ENCODE data around the gene NPPB.

Gene NPPB

DNA sequence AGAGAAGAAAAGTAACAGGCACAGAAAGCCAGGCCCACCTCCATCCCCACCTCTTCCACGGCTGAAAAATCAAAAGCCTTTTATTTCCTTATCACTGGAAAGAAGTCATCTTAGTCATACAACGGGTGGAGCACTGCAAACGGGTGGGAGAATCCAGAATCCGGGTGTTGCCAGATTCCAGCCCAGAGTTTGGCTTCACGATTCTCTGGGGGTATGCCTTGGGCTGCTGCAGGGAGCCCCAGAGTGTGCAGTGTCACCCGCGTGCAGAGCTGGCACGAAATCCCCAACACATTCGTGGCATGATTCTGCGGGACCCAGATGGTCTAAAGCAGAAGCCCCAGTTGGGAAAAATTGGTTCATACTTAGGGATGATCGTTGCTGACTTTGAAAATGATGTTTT lies 8.6 kb downstream of the NPPB start:
- Histone ChIP-seq H3K18ac (ENCODE audit: low read length) (no peak overlapping the region), H3K79me2 (ENCODE audit: control insufficient read depth, insufficient read depth, low read length, poor library complexity) (no peaks in the 10 kb centered on the region), H3K27me3 (ENCODE audit: insufficient read depth, low read length) (no peaks in the 10 kb centered on the region), H3K4me2 (ENCODE audit: low read length) (no peak overlapping the region), H4K91ac (ENCODE audit: low read depth, low read length) (no peak overlapping the region), H3K23ac (ENCODE audit: low read length) (no peak overlapping the region), H3K4ac (ENCODE audit: low read depth, low read length) (no peak overlapping the region), H3K79me1 (ENCODE audit: low read length) (no peaks in the 10 kb centered on the region), H3K36me3 (ENCODE audit: control insufficient read depth in 1 of 2, insufficient read depth in 2 of 2, low read length in 2 of 2) (peaks cover 18 to 20% of the 10 kb centered on the region in 2 experiments), H4K8ac (ENCODE audit: low read depth, low read length) (no peak overlapping the region), H3K9me3 (ENCODE audit: insufficient read depth, low read depth, low read length) (no peaks in the 10 kb centered on the region), H2BK120ac (ENCODE audit: insufficient read depth, low read length, poor library complexity) (no peak overlapping the region), H3K9ac (ENCODE audit: low read length) (no peak overlapping the region), H2BK12ac (ENCODE audit: low read length) (no peak overlapping the region), H3K4me3 (ENCODE audit: low read depth, low read length) (no peak overlapping the region), H3K4me1 (ENCODE audit: control insufficient read depth in 1 of 2, insufficient read depth in 2 of 2, low read length in 2 of 2) (no peaks in the 10 kb centered on the region), H3K27ac (ENCODE audit: low read depth, low read length) (no peak overlapping the region), H2AK5ac (ENCODE audit: low read length) (no peak overlapping the region), H2AFZ (ENCODE audit: insufficient read depth, low read length, poor library complexity) (no peak overlapping the region), H3K14ac (ENCODE audit: low read length) (no peak overlapping the region), H4K12ac (ENCODE audit: low read depth, low read length) (no peak overlapping the region), H2BK5ac (ENCODE audit: low read depth, low read length, poor library complexity) (no peak overlapping the region)
- DNase-seq, result no peak
- WGBS (ENCODE audit: extremely low coverage, insufficient coverage, insufficient read length), result no CpG with 5 or more reads among the region's 11 CpGs

DNA sequence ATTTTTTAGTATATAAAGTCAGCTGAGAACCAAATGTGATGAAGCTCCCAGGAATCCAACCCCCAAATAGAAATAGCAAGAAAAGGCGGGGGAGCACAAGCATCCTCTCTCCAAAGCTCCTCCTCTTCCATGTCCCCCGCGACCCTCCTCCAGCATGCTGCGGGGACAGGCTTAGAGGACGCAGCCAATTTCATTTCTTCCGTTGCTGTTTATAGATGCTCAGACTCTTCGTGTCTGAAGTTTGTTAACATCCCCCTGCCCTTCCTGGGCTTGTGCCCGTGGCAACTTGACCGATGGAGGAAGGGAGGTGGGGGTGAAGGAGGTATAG lies 10.4 kb downstream of the NPPB start:
- Histone ChIP-seq H3K4me2 (ENCODE audit: low read length) (no peak overlapping the region), H3K27ac (ENCODE audit: low read depth, low read length) (no peak overlapping the region), H3K18ac (ENCODE audit: low read length) (no peak overlapping the region), H2BK12ac (ENCODE audit: low read length) (no peak overlapping the region), H3K9ac (ENCODE audit: low read length) (no peak overlapping the region), H3K4me1 (ENCODE audit: control insufficient read depth in 1 of 2, insufficient read depth in 2 of 2, low read length in 2 of 2) (no peaks in the 10 kb centered on the region), H3K4ac (ENCODE audit: low read depth, low read length) (no peak overlapping the region), H2BK120ac (ENCODE audit: insufficient read depth, low read length, poor library complexity) (no peak overlapping the region), H4K8ac (ENCODE audit: low read depth, low read length) (no peak overlapping the region), H4K12ac (ENCODE audit: low read depth, low read length) (no peak overlapping the region), H3K4me3 (ENCODE audit: low read depth, low read length) (no peak overlapping the region), H3K79me2 (ENCODE audit: control insufficient read depth, insufficient read depth, low read length, poor library complexity) (no peaks in the 10 kb centered on the region), H2BK5ac (ENCODE audit: low read depth, low read length, poor library complexity) (no peak overlapping the region), H3K79me1 (ENCODE audit: low read length) (no peaks in the 10 kb centered on the region), H3K9me3 (ENCODE audit: insufficient read depth, low read depth, low read length) (no peaks in the 10 kb centered on the region), H2AFZ (ENCODE audit: insufficient read depth, low read length, poor library complexity) (no peak overlapping the region), H3K23ac (ENCODE audit: low read length) (no peak overlapping the region), H4K91ac (ENCODE audit: low read depth, low read length) (no peak overlapping the region), H3K36me3 (ENCODE audit: control insufficient read depth in 1 of 2, insufficient read depth in 2 of 2, low read length in 2 of 2) (peaks cover 28 to 35% of the 10 kb centered on the region in 2 experiments), H3K27me3 (ENCODE audit: insufficient read depth, low read length) (no peaks in the 10 kb centered on the region), H3K14ac (ENCODE audit: low read length) (no peak overlapping the region), H2AK5ac (ENCODE audit: low read length) (no peak overlapping the region)
- DNase-seq, result no peak
- no CpG with 5 or more reads among the region's 9 CpGs for WGBS (ENCODE audit: extremely low coverage, insufficient coverage, insufficient read length)

DNA sequence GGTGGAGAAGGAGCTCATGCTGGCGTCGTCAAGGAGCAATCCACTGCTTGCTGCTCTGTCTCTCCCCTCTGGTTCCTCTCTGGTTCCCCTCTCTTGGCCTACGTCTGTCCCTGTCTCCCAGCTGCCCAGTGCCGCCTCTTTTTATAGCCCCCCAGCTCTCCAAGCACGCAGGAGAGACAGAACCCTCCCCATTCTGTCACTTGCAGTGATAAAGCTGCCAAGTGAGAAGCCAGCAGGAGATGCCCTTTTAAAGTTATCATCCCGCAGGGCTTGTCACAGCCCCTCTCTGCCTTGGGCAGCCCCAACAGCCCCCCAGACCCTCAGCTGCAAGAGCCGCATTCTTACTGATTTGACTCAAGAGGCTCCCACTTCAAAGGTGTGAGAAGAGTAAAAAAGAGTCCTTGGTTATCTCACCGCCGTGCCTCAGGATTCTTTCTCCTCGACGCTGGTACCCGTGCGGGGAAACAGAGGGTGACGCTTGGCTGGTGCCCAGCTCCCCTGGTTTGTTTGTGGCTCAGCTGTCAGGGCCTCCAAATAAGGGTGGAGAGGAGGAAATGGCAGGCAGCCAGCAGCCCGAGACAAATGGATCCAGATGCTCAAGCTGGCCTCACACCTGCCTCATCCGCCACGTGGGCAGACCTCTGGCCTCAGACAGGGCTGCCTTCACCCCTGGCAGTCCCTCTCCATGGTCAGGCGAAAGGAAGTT lies 10.9 kb downstream of the NPPB start, which contains the start of gene NPPA:
Gene NPPA (minus strand): TSS at position 117 of the 706 bp plus-strand sequence. CDS start 99 bp downstream, at position 18.
- Histone ChIP-seq H2AK5ac (ENCODE audit: low read length) (no peak within 1 kb of the TSS), H3K27ac (ENCODE audit: low read depth, low read length) (no peak within 1 kb of the TSS), H3K79me2 (ENCODE audit: control insufficient read depth, insufficient read depth, low read length, poor library complexity) (no peaks in the 10 kb centered on the region), H2BK5ac (ENCODE audit: low read depth, low read length, poor library complexity) (no peak within 1 kb of the TSS), H3K4ac (ENCODE audit: low read depth, low read length) (no peak within 1 kb of the TSS), H2AFZ (ENCODE audit: insufficient read depth, low read length, poor library complexity) (no peak within 1 kb of the TSS), H3K4me3 (ENCODE audit: low read depth, low read length) (no peak within 1 kb of the TSS), H3K4me2 (ENCODE audit: low read length) (no peak within 1 kb of the TSS), H4K8ac (ENCODE audit: low read depth, low read length) (no peak within 1 kb of the TSS), H3K14ac (ENCODE audit: low read length) (no peak within 1 kb of the TSS), H3K18ac (ENCODE audit: low read length) (no peak within 1 kb of the TSS), H4K91ac (ENCODE audit: low read depth, low read length) (no peak within 1 kb of the TSS), H3K23ac (ENCODE audit: low read length) (no peak within 1 kb of the TSS), H3K36me3 (ENCODE audit: control insufficient read depth in 1 of 2, insufficient read depth in 2 of 2, low read length in 2 of 2) (peaks cover 28 to 35% of the 10 kb centered on the region in 2 experiments), H4K12ac (ENCODE audit: low read depth, low read length) (no peak within 1 kb of the TSS), H3K27me3 (ENCODE audit: insufficient read depth, low read length) (no peaks in the 10 kb centered on the region), H2BK12ac (ENCODE audit: low read length) (no peak within 1 kb of the TSS), H3K79me1 (ENCODE audit: low read length) (no peaks in the 10 kb centered on the region), H2BK120ac (ENCODE audit: insufficient read depth, low read length, poor library complexity) (no peak within 1 kb of the TSS), H3K9ac (ENCODE audit: low read length) (no peak within 1 kb of the TSS), H3K9me3 (ENCODE audit: insufficient read depth, low read depth, low read length) (no peaks in the 10 kb centered on the region), H3K4me1 (ENCODE audit: control insufficient read depth in 1 of 2, insufficient read depth in 2 of 2, low read length in 2 of 2) (no peaks in the 10 kb centered on the region)
- no peak for DNase-seq
- no CpG with 5 or more reads among the region's 18 CpGs for WGBS (ENCODE audit: extremely low coverage, insufficient coverage, insufficient read length)

DNA sequence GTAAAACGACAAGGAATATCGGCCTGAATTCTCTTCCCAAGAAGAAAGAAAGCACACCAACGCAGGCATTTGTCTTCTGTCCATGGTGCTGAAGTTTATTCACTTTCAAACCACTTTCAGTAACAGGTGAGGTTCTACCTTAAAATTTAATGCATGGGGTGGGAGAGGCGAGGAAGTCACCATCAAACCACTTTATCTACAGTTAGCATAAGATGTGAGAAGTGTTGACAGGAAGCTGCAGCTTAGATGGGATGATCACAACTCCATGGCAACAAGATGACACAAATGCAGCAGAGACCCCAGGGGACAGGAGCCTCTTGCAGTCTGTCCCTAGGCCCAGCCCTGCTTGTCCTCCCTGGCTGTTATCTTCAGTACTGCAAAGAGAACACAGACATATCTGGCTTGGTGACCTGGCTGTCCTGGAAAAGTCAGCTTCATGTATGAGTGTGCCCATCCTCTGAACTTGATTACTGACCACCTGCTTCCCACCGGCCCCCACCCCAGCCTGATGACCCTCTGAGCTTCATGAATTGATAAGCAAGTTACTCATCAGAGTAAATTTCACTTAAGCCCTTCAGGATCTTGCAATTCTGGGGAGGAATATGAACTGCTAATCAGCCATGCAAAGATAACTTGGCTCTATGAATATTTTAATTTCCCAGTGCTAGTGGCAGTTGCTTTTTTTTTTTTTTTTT lies 13.0 kb downstream of the NPPB start:
- H2AK5ac ChIP-seq (ENCODE audit: low read length), result no peak overlapping the region
- no peaks in the 10 kb centered on the region for H3K27me3 ChIP-seq (ENCODE audit: insufficient read depth, low read length)
- no peak overlapping the region for H4K91ac ChIP-seq (ENCODE audit: low read depth, low read length)
- H4K8ac ChIP-seq (ENCODE audit: low read depth, low read length), result no peak overlapping the region
- peak in 1 of 2 donors; percentile 71 for DNase-seq
- H3K4ac ChIP-seq (ENCODE audit: low read depth, low read length), result no peak overlapping the region
- H3K4me1 ChIP-seq (ENCODE audit: control insufficient read depth in 1 of 2, insufficient read depth in 2 of 2, low read length in 2 of 2), result no peaks in the 10 kb centered on the region
- H3K36me3 ChIP-seq (ENCODE audit: control insufficient read depth in 1 of 2, insufficient read depth in 2 of 2, low read length in 2 of 2), result peaks cover 44 to 54% of the 10 kb centered on the region in 2 experiments
- H3K79me2 ChIP-seq (ENCODE audit: control insufficient read depth, insufficient read depth, low read length, poor library complexity), result no peaks in the 10 kb centered on the region
- no peak overlapping the region for H2BK12ac ChIP-seq (ENCODE audit: low read length)
- no peak overlapping the region for H2BK120ac ChIP-seq (ENCODE audit: insufficient read depth, low read length, poor library complexity)
- no peak overlapping the region for H3K4me2 ChIP-seq (ENCODE audit: low read length)
- H3K23ac ChIP-seq (ENCODE audit: low read length), result no peak overlapping the region
- H3K14ac ChIP-seq (ENCODE audit: low read length), result no peak overlapping the region
- no peak overlapping the region for H3K9ac ChIP-seq (ENCODE audit: low read length)
- H2BK5ac ChIP-seq (ENCODE audit: low read depth, low read length, poor library complexity), result no peak overlapping the region
- H4K12ac ChIP-seq (ENCODE audit: low read depth, low read length), result no peak overlapping the region
- H3K27ac ChIP-seq (ENCODE audit: low read depth, low read length), result no peak overlapping the region
- H3K18ac ChIP-seq (ENCODE audit: low read length), result no peak overlapping the region
- no CpG with 5 or more reads among the region's 5 CpGs for WGBS (ENCODE audit: extremely low coverage, insufficient coverage, insufficient read length)
- H2AFZ ChIP-seq (ENCODE audit: insufficient read depth, low read length, poor library complexity), result no peak overlapping the region
- H3K9me3 ChIP-seq (ENCODE audit: insufficient read depth, low read depth, low read length), result no peaks in the 10 kb centered on the region
- H3K79me1 ChIP-seq (ENCODE audit: low read length), result no peaks in the 10 kb centered on the region
- H3K4me3 ChIP-seq (ENCODE audit: low read depth, low read length), result no peak overlapping the region

All from trophoblast cell (in vitro differentiated cells and primary cell).